GM21360 (cell line): Measurements from ENCODE around the gene VWA8.
"Not testable (repeated sequence)": the region's sequence is repeated elsewhere in the genome, so short reads cannot be mapped to it uniquely, and the experiment has no call there.

Experiments used
- ATAC-seq: cut with Tn5 transposase; IDR thresholded peaks from one replicate; pipeline ENCODE4 v1.9.1; 2021; ENCODE audit warnings: mild to moderate bottlenecking, moderate library complexity; ENCODE audit not compliant: unreplicated experiment

The VWA8 gene

DNA sequence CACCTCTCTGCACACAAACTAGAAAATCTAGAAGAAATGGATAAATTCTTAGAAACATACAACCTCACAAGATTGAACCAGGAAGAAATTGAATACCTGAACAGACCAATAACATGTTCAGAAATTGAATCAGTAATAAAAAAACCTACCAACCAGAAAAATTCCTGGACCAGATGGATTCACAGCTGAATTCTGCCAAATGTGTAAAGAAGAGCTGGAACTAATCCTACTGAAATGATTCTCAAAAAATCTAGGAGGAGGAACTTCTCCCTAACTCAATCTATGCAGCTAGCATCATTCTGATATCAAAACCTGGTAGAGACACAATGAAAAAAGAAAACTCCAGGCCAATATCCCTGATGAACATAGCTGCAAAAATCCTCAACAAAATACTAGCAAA lies 336.9 kb downstream of the VWA8 start:
- ATAC-seq = no peak

DNA sequence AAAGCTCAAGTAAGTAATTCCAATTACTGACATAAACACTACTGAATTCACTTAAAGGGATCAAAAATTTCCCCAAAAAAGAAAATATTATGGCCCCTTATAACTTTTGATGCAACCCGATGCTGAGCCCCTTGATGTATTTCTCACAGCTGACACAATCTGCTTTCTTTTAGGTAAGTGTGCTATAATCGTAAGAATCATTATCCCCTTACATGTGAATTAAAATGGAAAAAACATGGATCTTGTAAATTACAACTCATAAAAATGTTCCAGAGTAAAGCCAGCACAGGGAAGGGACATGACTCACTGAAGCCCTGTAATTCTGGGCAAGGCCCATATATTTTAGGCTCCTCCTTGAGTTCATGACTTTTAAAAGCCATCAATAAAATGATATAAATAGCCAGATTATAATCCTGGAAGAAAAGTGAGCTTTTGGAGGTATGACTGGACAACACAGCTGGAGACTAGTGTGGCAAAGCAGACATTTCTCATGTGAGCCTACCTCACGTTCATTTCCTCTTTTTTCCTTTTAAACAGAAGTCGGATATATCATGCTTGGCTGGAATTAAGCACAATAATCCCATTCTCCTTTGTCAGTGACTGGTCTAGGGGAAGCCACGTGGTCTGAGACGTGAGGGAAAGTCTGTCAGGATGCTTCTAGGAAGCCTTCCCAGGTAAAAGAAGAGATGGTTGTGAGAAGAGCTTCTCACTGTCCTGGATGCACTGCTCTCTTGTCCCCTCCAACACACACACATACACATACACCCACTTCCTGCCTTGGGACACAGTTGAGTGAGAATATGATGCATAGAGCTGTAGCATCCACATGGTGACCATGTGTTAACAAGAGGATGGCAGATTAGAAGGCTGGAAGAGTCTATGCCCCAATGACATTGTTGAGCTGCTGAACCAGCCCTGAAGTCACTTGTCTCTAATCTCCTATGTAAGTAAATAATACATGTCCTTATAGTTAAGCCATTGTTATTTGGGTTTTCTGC lies 338.2 kb downstream of the VWA8 start:
- no peak for ATAC-seq

DNA sequence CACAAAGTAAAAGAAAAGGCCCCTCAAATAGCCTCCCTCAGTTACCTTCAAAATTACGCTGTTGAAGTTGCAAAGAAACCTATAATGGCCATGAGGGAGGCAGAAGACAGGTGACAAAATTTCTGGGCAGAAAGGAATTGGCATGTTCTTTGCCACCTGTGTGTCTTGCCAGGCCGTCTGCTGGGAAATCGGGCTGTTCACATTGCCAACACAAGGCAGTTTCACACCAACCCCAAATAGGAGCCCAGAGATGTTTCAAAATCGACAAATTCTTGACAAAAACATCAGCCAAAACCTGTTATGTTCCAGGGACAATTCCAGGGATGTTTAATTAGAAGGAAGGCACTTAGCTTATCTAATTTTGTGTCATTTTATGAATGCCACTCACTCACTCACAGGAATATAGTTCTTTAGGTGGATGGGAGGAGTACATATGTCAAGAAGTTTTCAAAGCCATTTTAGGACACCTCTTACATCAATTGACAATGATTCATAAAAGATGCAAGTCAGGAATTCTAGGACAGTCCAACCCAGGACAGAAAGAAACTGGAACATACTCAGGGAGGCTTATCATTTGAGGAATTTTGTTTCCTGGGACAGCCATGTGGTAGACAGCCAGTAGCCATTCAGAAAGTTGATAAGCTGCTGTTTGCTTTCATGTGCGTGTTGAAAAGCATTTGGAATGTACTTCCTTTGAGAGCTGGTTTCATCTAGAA lies 339.0 kb downstream of the VWA8 start:
- ATAC-seq = no peak

DNA sequence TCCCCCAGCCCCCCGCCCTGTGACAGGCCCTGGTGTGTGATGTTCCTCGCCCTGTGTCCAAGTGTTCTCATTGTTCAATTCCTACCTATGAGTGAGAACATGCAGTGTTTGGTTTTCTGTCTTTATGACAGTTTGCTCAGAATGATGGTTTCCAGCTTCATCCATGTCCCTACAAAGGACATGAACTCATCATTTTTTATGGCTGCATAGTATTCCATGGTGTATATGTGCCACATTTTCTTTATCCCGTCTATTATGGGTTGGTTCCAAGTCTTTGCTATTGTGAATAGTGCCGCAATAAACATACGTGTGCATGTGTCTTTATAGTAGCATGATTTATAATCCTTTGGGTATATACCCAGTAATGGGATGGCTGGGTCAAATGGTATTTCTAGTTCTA lies 343.3 kb downstream of the VWA8 start:
- not testable (repeated sequence) for ATAC-seq

DNA sequence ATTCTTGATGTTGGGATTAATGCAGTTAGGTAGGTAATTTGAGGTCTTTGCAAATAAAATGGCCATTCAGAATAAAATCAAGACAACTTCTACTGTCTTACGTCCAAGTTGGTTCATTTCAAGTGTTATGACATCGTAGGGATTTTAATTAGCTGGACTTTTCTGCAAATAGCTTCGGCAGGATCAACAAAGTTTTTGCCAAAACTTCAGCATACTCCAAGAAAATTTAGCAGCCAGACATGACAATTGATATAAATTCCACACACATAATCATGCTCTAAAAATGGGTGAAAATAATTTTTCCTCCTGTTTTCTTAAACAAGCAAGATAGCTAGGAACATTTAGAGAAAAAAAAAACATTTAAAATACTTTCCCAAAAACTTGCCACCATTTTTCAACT lies 344.8 kb downstream of the VWA8 start:
- ATAC-seq = no peak

DNA sequence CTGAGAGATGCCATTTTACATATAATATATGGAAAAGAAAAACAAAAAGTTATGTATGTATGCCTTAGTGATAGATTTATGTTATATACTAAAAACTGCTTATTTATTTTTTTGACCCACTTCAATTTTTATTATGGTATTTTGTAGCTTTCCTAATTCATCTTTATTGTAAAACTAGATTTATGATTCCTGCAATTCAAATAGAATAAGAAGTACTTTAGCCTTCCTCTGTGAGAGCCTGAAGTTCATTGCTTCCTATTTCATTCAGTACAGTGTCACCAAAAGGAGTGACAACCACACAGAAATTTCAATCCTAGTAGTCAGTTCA lies 345.4 kb downstream of the VWA8 start:
- ATAC-seq = no peak

DNA sequence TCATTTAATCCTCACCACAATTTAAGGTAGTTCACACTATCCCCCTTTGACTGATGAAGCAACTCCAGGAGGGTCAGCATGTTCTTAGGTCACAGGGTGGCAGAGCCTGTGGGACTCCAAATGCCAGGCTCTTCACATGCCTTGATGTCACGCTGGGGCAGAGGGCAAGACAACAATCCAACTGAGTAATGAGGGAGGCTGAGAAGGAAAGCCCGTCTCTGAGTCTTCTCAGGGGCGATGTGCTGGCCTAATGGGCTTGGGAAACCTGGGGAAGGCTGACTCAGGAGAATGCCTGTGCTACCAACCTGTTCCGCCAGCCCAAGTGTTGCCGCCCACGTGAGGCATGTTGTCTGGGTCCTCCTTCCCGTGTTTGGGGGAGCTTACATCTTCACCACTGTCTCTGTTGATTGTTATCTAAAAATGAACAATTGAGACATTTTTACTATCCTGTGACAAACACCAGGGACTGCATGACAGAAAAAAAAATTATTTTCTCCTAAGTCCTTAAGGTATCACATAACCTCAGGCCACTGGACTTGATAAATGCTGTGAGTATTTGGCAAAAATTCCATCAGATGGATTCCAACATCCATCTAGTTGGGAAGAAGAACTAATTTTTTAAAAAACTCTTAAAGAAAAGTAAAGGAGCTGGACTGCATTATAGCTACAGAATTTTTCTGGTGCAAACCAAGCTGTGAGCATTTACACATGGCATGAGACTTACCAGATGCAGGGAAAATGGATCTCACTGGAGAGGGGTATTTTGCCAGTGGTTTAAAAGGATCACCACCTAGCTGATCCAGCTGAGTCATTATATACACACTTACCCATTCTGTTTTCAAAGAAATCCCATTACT lies 346.0 kb downstream of the VWA8 start:
- no peak for ATAC-seq

DNA sequence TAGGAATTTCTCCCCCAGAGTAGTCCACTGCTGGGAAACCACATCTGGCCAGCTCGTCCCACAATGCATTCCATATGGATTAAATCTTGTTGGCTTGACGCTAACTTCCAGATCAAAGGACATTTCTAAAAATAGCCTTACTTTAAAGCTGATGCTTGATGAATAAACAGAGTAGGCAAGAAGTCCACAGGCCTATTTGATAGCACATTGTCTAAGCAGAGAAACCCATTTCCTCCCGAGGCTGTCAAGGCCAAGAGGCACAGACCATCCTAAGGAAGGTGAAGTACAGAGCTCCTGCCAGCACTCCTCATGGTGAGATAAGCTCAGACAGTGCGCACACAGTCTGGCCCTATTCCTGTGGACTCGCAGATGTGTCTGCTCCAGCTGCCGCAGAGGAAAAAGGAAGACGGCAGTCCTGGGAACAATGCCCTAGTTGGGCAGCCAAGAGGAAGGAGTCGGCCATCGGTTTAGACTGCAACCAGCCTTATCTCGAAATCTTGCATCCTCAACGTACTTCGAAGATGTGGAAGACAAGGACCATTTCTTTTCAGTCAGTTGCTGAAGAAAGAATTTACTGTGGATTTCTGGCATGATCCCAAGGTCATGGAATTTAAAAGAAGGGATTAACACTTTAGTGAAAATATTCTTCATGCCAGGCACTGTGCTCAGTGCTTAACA lies 346.8 kb downstream of the VWA8 start:
- no peak for ATAC-seq

DNA sequence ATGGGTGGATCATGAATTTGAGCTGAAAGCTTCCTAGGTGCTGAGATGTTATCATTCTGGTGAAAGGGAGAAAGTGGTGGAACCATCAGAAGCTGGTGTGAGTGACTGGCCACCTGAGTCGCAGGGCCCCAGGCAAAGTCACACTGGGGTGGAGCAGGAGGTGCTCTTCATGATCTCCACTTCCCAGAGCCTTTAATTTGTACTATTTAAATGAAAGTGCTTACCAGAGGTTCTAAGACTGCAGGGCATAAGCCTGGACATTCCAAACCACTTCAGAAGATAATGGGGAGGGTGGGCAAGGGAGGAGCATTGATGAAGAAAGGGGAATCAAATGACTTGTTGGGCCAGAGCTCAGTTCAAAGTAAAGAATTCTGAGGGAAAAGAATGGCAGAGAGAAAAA lies 347.4 kb downstream of the VWA8 start:
- no peak for ATAC-seq

DNA sequence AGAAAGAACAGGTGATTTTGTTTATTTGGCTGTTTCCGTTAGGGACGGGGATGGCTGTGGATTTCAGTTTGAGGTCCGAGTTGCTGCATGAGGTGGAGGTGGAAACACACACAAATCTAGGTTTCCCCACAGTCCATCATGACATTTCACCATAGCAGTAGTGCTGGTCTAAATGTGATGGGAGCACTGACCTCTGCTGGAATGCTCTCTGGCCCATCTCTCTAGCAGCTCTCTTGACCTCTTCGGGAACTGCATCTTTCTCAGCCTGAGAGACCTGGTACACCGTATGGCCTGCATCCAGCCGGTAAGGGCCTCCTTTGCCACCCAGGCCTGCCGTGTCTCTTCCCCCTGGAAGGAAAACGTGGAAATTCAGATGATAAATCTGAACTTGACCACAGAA lies 349.5 kb downstream of the VWA8 start:
- ATAC-seq = no peak

DNA sequence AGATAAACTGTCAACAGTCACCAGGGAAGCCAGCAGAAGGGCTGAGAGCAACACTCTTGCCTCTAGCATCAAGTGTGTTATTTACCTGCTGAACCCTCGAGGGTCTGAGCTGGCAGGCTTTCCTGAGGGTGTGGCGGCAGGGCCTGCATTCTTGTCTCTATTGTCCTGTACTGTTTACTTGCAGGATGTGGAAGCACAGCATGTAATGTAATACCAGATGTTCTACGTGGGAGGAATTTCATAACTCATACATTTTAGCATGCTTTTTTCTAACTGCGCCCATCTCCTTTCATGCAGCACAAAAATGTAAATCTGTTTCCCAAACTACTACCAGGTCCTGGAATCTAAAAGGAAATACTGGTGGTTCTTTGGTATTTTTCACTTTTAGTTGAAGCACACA lies 350.5 kb downstream of the VWA8 start:
- ATAC-seq = no peak

DNA sequence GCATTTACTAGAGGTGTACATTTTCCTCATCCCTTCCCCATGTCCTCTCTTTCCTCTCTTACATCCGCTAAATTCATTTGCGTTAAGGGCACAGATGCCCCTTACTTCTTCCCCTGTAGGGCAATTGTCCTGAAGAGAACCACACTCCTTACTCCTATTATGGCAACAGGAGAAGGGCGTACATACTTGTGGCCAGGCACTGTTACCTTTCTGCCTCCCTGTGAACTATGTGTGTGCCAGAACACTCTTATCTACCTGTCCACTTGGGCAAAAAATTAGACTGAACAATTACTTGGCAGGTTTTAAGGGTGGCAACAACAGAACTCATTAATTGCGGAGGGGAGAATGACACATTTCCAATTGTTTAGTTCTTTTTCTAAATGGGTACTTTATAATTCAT lies 351.1 kb downstream of the VWA8 start:
- no peak for ATAC-seq

DNA sequence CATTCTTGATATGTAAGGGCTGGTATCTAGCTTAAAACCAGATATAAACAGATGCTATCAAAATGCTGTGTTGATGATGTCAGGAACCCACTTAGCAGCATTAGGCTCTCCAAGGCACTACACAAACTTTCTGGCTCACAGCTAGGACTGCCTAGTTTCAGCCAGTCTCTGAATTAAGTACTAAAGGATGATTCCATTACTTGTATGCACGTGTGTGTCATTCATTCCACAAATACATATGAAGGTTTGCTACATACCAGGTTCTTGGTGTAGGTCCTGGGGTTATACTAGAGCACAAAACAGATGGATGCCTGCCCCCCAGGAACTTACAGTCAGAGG lies 352.1 kb downstream of the VWA8 start:
- no peak for ATAC-seq

DNA sequence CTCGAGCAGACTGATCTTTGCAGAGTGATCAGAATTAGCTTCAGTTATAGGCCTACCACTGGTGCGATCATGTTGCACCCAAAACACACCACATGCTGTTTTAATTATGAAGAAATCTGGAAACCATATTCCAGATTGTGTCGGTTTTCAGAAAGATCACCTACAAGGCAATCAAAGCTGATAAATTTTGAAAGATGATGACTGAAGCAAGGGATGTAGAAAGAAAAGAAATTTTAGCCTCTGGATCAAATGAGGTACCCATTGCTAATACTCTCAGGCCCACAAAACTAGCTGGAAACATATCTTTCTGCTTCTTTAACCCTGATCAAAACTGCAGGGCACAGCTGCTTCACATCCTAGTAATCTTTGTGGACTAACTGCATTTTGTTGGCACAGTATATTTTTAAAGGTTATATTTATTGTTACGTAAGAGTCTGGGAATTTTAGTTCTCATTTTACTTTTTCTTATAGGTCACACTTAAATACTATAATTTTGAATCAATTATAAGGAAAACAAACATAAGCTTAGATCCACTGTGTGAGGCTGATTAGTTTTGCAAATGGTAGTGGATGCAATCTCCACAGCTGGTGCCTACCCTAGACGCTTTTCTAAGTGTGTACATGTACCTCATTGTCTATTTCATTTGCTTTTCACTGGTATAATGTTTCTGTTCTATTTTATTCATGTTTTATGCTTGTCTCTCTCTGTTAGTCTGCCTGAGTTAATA lies 352.6 kb downstream of the VWA8 start:
- ATAC-seq = no peak

DNA sequence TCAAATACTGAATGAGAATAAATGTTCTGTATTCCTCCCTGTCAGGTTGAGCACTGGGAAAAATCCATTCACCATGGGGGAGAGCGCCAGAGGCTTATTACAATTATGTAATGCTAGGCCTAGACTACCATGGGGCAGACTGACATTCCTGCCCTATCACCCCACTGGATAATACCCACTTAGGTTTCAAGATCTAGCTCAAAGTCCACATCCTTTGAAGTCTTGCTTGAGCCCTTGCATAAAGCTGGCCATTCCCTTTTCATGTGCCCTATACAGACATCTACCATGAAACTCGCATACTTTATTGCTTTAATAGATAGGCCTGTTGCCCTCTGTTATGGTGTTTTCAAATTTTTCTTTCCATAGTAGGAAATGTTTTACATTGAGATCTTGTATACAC lies 354.3 kb downstream of the VWA8 start:
- ATAC-seq = no peak

DNA sequence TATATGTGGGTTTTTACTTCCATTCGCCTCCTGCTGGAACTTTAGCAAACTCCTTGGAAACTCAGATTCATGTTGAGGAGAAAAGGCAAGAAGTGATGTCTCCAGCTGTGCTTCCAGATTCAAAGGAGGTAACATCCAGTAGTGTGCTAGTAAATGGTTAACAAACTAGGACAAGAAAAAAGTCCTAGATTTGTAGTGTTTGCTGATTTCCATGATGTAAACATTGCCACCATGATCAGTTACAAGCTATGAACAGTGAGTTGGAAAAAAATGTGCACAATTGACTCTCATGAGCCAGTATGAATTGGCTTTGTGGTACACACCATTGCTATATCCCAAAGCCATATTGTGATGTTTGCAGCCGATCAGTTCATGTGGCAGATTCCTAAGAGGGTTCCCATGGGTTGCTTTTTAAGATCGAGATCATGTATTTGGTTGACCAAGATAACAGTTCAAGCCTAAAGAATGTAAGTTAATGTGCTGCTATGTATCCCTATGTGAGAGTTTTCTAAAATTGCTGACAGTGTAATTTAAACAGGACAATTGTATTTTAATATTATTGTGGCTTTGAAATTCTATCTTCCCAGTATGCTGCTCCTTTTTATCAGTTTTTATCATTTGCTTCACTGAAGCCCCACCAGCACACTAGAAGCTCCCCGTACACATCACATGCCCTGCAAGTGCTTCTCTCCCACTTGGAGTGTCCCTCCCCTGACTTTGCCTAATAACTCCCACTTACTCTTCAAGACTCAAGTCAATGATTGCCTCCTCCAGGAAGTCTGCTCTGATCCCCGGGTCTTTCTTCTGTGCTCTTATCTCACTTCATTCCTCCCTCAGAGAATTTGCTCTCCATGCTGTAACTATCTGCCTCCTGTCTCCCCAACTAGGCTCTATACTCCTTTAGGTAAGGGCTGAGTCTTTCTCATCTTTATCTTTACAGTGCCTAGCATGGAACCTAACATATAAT lies 355.3 kb downstream of the VWA8 start:
- no peak for ATAC-seq

DNA sequence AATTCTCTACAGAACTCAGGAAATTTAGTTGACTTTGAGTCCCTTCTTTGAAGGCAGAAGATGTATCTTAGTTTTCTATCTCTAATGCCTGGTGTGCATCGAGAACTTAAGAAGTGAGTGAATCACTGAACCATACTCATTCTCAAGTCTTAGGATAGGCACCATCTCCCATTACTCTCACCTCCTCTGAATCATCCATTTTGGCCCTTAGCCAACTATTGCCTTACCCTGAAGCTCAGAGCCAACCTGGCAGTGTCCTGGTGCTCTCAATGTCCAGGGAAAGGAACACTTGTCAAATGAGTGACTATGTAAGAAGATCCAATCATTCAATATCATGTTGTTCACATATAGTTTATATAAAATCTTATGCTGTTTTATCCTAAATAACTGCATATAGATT lies 357.0 kb downstream of the VWA8 start:
- ATAC-seq = no peak

DNA sequence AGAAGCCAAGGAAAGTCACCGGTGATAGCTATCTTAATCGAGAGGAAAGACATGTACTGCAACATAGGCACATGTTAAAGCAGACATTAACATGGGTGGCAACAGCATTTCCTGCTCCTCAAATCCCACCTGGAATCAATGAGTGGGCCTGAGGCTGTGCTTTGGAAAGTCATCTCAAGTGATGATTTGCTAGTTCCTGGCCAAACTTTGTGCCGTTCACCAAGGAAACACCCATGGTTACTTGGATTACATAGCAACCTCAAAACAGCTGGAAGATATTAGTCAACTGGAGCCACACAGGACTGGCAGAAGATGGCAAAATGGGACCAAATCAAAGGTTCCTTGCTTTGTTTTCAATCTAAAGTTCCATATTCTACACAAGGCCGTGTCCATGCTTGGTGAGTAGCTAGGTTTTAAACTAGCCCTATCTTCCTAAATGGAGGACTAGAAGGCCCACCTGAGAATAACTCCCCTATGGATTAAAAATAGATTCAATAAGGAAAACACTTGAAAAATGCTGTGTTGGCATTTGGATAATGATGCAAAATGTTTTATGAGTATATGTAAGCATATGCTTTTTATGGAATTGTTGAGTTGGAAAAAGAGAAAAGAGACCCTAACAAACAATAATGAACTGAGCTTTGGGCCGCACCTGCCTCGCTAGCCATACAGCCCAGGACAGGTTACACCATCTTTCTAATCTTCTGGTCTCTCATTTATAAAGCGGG lies 359.0 kb downstream of the VWA8 start:
- ATAC-seq = no peak
